C4-2B (cell line): ENCODE measurements around the gene TRPT1.

Experiments
- CTCF ChIP-seq: fragments of 450-650 bp; conservative IDR thresholded peaks from 2 replicates; pipeline ENCODE4 v1.5.1; 2017; ENCODE audit warnings: mild to moderate bottlenecking
- ZFX ChIP-seq: fragments of 450-650 bp; IDR thresholded peaks from 2 replicates; pipeline ENCODE4 v1.6.1; 2017

DNA sequence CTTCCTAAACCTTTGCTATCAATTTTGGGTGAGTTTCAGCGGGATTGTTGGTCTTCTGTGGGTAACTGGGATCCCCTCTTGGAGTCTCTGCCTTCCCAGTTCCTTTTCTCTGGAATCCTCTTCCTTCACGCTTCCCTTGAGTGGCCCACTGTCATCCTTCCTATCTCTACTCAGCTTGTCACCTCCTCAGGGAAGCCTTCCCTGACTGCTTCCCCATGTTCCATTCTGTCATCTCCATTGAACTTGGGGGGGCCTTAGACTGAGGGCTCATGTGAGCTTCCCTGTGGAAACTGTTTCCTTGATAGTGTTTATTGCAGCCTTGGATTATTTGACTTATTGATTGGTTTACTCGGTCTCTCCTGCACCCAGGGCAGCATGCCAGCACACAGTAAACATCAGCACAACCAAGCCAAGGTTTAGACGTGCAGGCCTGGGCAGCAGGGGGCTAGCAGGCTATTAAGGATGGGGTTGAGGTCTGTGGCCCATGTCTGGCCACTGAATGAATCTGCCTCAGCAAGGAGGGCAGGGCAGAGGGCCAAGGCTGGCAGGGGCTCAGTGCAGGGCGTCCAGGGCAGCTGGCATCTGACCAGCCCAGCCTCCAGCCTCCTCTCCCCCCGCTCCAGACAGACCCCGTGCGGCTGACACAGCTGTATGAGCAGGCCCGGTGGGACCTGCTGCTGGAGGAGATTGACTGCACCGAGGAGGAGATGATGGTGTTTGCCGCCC, 7.2 kb downstream of the TRPT1 start:
- TF ChIP-seq CTCF (no peak), ZFX (no peak)
